ENCODE results near the gene BZW1.
"Not testable (repeated sequence)": the region's sequence is repeated elsewhere in the genome, so short reads cannot be mapped to it uniquely, and the experiment has no call there.

The BZW1 gene

DNA sequence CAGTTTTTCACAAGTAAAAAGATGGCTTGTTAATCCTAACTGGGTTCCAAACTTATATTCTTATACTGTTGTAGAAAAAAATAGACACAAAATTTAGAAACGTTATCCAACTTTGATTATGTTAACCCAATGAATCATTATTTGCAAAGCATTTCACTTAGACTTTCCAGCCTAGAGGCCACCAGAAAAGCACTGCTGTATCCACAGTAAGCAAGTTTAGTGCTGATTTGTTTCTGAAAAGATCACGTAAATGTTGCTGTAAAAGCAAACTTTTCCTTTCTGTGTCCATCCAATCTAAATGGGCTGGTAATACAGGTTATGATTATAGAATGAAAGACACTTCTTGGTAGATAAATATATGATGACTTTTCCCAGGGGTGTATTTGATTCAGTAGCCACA is 17.6 kb upstream of the BZW1 start:
- DNase-seq: no peak

DNA sequence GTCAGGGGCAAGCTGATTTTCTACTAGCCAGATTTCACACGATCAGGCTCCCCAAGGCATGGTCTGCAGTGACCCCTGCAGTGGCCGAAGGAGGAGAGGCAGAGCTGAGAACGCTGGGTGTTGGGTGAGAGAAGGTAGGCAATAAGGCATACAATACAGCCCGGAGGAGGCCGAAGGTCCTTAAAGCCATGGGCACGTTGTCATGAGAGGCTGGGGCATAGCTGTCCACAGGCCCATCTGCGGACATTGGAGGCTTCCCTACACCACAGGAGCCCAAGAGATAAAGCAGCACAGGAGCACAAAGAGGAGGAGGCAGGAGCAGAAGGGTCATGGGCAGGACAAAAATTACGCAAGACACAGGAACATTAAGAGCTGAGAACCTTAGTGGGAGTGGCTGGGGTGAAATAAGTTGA is 16.7 kb upstream of the BZW1 start:
- DNase-seq: no peak

DNA sequence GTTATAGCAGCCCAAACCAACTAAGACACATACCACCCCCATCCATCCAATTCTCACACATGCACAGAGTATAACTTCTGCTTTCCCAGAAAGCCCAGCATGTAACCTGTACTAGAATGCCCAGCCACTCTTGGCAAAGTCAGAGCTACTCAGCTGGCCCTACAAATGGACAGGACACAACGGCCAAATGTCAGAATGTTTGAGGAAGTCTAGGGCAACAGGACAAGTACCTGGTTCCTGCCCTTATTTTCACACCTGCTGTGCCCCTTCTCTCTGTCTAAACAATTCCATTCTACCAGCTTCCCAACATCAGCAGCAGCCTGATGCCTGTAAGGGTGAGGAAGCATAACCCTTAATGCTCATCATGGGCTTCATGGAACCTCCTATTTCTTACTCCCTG is 15.1 kb upstream of the BZW1 start:
- no peak for DNase-seq

DNA sequence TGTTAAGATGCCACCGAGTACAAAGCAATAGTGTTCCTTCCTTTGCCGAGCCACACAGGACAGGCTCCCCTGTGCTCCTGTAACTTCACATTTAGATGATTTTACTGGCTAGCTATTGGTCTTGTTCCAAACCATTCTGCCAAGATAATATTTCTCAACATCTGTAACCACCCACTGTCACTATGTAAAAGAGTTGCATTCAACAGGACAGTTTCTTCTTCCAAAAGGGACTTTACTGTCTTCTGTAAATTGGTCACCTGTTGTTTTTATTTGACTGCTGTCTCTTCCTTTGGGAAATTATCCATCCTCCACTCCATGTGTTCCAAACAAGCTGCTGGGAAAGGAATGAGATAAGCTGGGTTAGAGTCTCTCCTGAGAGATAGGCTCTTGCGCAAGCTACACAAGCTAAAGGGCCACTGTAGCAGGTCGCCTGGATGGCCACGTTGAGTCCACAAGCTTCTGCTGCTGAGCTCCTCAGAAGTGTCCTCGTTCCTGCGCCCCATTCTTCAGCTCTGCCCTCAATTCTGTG is 14.4 kb upstream of the BZW1 start:
- DNase-seq: no peak

DNA sequence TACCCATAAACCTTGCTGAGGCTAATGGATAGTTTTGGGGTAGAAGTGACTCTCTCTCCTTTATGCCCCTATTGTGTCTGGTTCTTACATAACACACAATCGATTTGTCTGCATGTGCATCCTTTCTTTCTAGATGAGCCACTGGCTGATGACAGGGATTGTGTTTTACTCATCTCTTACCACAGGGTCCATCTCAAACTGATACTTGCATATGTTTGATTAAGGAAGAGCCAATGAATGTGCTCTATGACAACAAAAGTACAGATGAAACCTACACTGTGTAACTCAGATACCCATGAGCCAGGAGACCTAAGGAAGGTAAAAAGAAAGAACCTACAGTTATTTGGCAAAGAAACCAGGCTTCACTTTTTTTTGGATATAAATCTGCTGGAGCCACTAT is 13.2 kb upstream of the BZW1 start:
- no peak for DNase-seq

DNA sequence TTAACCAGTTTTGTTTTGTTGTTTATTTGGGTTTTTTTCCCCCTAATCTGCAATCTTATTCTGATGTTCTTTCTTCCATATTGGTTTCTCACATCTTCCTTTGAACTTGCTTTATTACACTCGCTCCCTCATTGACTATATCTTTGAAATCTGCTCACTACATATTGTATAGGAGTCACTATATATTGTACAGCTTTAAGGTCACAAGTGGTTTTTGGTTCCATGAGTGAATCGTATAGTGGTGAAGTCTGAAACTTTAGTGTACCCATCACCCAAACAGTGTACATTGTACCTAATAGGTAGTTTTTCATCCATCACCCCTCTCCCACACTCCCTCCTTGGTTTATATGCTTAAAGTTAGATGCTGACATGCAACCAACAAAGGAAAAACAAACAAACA is 11.3 kb upstream of the BZW1 start:
- DNase-seq: no peak

DNA sequence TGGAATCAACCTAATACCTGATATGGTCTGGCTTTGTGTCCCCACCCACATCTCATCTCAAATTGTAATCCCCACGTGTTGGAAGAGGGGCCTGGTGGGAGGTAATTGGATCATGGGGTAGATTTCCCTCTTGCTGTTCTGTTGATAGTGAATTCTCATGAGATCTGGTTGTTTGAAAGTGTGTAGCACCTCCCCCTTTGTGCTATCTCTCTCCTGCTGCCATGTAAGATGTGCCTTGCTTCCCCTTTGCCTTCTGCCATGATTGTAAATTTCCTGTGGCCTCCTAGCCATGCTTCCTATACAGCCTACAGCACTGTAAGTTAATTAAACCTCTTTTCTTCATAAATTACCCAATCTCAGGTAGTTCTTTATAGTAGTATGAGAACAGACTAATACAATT is 10.3 kb upstream of the BZW1 start:
- DNase-seq: not testable (repeated sequence)

DNA sequence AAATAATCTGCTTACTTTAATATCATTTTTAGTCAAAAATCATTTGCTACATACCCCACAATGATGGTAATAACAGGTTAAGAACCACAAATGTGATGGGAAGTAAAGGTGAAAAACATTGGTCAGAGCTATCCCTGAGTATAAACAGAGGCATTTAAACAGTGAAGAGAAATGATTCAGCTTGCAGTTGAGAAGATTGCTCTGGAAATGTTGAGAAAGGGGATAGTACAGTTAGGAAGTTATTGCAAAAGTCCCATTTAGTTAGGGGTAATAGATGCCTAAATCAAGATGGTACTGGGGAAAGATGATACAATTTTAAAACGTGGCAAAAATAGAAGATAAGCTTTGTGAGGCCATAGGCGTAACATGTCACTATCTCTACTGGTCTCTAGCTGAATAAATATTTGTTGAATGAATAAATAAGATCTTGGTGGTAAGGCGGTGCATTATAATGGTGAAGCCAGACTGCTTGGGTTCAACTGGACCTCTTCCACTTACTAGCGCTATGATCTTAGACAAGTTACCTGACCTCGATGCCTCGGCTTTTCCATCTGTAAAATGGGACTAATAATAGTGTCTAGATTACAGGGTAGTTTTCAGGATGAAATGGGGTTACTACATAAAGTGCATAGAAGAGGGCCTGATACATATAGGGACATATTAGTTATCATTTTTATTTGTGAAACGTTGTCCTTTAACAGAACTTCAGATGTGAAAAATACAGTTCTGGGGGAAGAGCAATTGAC is 2.0 kb upstream of the BZW1 start:
- DNase-seq: no peak

DNA sequence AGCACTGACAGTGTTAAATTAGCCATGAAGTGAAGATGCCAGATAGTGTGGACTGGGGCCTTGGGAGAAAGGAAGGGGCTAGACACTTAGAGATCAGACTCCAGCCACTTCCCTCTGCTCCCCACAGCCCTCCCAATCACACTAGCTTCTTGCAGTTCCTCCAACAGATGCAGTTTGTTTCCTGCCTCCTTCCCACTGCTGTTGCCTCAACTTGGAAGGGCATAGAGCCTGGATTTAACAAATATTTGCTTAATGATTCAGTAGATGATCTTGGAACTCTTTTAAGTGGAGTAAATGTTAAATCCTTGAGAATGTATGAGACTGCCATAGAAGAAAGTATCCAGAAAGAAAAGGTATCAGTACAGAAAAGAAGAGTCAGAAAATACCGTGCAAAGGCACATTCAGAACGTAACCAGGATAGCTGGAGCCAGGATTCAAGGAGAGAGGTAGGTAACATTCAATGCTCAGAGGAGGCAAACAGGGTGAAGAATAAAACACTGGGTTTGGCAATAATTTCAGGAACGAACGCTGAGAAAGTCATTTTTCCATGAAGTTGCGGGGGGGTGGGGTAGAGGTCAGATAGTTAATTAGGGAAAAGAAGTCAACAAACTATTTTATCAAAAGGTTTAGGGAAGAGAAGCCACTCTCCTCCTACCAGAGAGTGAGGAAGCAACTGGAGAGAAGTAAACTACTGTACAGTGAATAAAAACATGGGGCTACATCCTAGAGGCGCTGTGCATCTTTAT is 1.3 kb upstream of the BZW1 start:
- DNase-seq: no peak

DNA sequence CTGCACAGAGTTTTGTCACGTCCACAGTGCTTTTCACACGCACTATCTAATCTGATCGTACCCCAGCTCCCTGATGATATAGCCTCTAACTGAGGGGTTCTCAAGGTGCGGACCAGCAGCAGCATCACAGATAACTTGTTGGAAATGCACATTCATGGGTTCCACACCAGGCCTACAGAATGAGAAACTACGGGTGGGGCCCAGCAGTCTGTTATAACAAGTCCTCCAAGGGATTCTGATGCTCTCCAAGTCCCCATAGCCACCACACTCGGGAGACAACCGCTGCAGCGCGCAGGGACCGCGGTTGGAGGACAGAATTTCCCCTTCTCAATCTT is 745 bp upstream of the BZW1 start:
- no peak for DNase-seq

DNA sequence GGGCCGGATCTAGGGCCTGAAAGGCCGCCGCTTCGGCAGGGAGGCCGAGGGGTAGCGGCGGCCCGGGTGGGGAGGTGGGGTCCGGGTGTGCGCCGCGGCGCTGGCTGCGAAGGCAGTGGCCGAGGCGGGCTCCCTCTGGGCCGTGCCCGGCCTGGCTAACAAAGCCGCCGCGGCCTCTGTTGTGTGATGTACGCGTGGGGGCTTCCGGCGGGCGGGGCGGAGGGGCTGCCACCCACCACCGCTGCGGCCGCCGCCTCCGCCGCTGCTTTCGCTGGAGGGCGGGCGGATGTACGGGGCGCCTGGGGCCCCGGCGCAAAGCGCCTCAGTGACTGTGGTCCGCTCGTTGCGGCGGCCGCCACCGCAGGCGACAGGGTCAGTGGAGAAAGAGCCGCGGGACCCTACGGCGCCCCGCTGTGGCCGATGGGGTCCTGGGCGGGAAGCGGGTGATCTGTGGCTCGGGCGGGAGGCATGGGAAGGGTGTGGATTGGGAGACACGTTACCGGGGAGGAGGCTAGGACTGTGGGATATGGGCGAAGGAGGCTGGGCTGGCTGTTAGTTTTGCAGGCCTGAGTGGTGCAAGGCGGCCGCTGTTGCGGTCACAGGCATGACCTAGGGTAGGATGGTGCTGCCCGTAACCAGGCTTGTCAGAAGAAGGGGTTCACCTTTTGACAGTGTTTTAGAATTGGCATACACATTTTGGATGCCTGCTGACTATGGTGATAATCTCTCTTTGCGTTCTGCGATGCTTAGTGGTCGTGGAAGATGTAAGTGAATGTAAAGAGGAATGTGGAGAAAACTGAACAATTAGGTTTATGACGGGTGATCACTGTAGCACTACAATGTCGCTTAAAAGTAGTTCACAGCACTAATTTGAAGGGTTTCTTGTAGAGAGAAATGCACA is 662 bp downstream of the BZW1 start:
- peak; percentile 66 for DNase-seq

DNA sequence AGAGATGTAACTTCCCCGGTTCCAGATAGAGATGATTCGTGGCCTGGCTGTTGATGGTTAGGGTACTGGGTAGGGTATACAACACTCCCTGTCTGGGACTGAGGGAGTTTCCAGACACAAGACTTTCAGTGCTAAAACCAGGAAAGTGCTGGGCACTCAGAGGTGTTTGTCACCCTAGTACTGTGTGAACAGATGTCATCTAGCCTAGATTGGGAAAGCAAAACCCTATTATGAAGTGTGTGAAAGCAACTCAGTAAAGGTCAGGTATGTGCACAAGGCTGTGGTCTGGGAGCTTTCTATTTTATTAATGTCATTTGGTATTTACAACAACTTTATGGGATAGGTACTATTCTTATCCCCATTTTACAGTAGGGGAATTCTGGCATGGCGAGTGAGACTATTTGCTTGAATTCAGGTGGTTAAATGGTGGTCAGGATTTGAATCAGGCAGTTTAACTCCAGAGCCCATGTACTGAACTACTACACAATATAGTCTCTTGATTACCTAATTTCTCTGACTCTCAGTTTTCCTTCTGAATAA is 2.6 kb downstream of the BZW1 start:
- DNase-seq: no peak

DNA sequence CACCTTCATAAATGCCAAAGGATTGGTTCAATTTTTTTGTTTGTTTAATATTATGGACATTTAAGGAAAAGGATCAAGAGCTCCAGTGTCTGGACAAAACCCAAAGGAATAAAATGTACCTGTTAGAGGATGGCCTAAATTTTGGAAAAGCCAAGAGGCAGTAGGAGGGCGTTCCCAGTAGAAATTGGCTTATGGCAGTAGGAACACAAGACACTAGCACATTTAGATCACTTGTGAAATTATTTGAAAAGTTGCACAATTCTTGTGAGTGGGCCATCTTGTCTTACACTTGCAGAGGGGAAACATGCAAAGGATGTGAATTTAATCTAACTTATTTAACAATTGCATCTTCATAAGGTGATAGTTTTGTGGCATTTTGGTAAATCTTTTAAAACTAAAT is 3.2 kb downstream of the BZW1 start:
- no peak for DNase-seq

DNA sequence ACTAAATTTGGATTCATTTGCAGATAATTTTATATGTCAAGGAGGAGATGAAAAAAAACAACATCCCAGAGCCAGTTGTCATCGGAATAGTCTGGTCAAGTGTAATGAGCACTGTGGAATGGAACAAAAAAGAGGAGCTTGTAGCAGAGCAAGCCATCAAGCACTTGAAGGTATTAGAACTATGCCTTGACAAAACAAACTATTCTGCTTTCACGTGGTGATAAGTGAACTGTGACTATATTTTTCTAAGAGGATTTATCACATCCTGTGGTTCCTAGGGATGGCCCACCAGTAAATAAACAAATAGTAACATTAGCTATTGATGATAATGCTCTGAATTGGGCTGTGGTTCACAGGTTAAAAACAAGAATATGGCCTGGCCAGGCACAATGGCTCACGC is 7.0 kb downstream of the BZW1 start:
- not testable (repeated sequence) for DNase-seq

DNA sequence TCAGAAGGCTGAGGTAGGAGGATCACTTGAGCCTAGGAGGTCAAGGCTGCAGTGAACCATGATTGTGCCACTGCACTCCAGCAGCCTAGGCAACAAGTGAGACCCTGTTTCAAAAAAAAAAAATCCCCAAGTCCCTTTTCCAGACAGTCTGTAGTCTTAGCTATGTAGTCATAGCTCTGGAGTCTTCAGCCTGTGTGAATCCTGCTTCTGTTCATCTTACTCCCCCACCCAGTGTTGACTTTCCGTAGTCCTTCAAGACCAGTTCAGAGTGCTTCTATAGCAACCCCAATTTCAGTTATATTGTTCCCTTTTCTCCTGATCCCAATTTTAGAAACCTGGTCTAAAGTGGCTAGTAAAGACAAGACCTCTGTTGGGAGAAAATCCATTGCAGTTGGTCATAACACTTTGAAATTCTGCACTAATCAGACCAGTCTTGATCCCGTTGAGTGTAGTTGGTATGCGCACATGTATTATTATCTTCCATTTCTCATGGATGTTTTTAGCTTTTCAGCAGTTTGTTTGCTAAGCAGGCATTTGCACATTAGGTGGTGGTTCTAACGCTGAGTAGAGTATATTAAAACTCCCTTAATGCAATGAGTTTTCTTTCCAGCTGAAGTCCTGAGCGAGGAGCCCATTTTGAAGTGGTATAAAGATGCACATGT is 9.0 kb downstream of the BZW1 start:
- DNase-seq: no peak

DNA sequence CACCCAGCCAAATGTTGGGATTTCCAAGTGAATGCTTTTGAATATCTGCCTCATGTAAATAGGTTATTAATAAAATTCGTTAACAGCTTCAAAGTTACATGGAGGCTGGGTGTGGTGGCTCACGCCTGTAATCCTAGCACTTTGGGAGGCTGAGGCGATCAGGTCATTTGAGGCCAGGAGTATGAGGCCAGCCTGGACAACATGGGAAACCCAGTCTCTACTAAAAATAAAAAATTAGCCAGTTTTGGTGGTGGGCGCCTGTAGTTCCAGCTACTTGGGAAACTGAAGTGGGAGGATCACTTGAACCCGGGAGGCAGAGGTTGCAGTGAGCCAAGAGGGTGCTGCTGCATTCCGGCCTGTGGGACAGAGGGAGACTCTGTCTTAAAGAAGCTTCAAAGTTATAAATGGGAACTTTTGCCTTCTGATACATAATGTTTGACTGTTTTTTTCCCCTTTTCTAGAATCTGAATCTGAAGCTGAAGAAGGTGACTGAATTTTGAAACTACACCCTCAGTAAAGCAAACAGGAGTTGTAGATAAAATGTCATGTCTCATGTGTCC is 10.1 kb downstream of the BZW1 start:
- DNase-seq: no peak

DNA sequence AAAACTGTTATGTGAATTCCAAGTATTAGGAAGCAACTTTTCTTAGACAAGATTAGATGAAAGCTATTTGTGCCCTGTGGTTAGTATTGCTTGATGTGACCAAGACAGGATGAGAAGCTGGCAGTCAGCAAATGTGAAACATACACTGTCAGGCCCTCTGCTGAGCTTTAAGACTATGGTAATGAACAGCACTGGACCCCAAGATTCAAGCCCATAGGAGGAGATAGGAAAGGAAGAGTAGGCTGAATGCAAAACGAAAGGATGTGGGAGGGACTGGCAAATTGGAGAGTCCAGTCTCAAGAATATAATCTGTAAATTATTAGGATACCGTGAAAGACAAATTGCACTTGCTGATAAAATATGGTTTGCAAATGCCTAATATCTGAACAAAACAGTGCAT is 16.4 kb downstream of the BZW1 start:
- no peak for DNase-seq

DNA sequence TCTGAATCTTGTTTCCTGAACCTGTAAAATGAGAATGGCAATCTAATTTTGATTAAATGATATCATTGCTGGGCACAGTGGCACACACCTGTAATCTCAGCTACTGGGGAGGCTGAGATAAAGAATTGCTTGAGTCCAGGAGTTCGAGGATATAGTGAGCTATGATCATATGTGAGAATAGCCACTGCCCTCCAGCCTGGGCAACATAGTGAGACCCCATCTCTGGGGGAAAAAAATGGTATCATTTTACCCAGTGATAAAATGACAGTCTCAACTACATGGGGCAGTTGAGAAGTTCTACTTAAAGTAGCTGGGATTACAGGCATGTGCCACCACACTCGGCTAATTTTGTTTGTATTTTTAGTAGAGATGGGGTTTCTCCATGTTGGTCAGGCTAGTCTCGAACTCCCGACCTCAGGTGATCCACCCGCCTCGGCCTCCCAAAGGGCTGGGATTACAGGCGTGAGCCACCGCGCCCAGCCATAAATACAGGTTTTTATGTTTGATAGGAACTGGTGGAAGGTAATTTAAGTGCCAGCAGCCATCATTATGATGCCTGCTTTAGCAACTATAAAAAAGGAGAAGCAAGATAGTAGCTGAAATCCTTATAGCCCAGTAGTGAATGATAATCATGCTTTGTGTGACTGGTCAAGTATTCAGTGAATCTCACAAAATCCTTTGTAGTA is 17.0 kb downstream of the BZW1 start:
- no peak for DNase-seq

DNA sequence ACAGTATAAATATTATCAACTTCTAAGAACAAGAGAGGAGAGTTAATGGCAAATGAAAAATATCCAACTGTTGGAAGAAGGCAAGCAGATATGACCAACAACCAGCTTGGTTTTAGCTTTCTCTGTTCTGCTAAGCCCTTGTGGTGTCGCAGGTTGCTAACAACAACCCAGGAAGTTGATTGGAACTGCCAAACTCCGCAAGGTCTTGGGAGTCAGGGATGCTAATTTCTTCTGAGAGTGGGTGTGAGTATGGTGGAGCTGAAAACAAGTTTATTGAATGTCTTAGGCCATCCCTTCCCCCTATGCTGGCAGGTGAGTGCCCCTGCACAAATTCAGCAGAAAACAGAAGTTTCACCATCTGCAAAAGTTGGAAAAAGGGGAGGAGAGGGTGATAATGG is 17.5 kb downstream of the BZW1 start:
- no peak for DNase-seq

DNA sequence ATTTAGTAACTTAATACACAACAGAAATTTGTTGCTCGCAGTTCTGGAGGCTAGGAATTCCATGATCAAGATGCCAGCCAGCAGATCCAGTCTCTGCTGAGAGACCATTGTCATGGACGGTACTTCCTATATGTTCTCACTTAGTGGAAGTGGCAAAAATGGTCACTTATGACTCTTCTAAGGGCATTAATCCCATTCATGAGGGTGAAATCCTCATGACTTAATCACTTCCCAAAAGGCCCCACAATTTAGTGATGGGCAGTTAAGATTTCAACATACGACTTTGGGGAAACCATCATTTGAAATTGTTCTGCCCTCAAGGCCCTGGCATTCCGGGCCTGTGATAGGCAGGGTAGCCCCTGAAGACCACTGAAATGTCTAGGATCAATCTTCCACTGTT is 23.0 kb downstream of the BZW1 start:
- DNase-seq: no peak

DNA sequence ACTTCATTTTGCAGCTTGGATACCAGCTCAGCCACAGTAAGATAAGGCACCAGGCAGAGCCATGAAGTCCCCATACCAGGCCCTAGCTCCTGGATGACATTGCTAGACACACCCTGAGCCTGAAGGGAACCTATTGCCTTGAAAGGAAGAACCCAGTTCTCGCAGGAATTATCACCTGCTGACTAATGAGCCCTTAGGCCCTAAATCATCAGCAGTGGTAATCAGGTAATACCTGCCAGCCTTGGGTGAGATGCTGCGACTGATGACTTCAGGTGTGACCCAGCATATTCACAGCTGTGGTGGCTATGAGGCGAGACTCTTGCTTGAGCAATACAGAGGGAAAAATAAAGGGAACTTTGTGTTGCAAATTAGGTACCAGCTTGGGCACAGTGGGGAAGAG is 27.8 kb downstream of the BZW1 start:
- DNase-seq: no peak

All from CD4-positive, alpha-beta T cell treated with Interferon gamma for 1 hour (primary cell).